CD4-positive, alpha-beta memory T cell (primary cell): Measurements from ENCODE around the gene FGF23. TPM values are rescaled to one million over a fixed set of nuclear protein-coding genes. Genes with fewer than 3 reads are reported as not detected.

Experiments
- CTCF ChIA-PET: fragments of 350-600 bp; sonication (Branson Sonifier 250); formaldehyde crosslinking; loops from one replicate; lab custom pipeline; 2021; ENCODE audit warnings: inconsistent platforms; ENCODE audit not compliant: partially characterized antibody; lab: Charles Lee
- POLR2A ChIA-PET: fragments of 350-600 bp; sonication (Branson Sonifier 250); formaldehyde crosslinking; loops from one replicate; lab custom pipeline; 2021; ENCODE audit not compliant: partially characterized antibody; lab: Charles Lee
- DNase-seq, 5 donors: peaks; one replicate each; pipeline versions ENCODE4 v3.0.0 to v3.0.0-alpha.2; 2020 to 2022; ENCODE audit warnings: mixed read lengths in 1 of 5
- H3K27ac ChIP-seq: one replicate; pipeline ENCODE4 v1.7.0; 2013; ENCODE audit warnings: low read depth, low read length
- H3K27me3 ChIP-seq: 2 replicates; pipeline ENCODE4 v1.7.0; 2013; ENCODE audit warnings: mild to moderate bottlenecking, low read length, moderate library complexity; ENCODE audit not compliant: insufficient read depth
- H3K36me3 ChIP-seq: 2 replicates; pipeline ENCODE4 v1.7.0; 2013; ENCODE audit warnings: mild to moderate bottlenecking, low read length, moderate library complexity; ENCODE audit not compliant: insufficient read depth
- H3K4me1 ChIP-seq: 2 replicates; pipeline ENCODE4 v1.7.0; 2013; ENCODE audit warnings: mild to moderate bottlenecking, low read length, moderate library complexity; ENCODE audit not compliant: insufficient read depth
- H3K4me3 ChIP-seq, 2 donors: one replicate each; pipeline ENCODE4 v1.7.0; 2013; ENCODE audit warnings: low read length in 2 of 2, mild to moderate bottlenecking in 1 of 2
- H3K9me3 ChIP-seq, 2 donors: one replicate each; pipeline ENCODE4 v1.7.0; 2013; ENCODE audit warnings: low read length in 2 of 2, control low read depth in 1 of 2; ENCODE audit not compliant: control insufficient read depth in 1 of 2
- H3K27ac Mint-ChIP-seq, 7 donors: one replicate each; pipeline ENCODE4 v1.8.0; 2020 to 2021; ENCODE audit warnings: mixed read lengths in 7 of 7, mild to moderate bottlenecking in 6 of 7, inconsistent platforms in 3 of 7, moderate library complexity in 3 of 7
- H3K27me3 Mint-ChIP-seq, 2 donors: one replicate each; pipeline ENCODE4 v1.8.0; 2020 to 2021; ENCODE audit warnings: mixed read lengths in 2 of 2
- H3K36me3 Mint-ChIP-seq, 2 donors: one replicate each; pipeline ENCODE4 v1.8.0; 2020 to 2021; ENCODE audit warnings: mixed read lengths in 2 of 2, inconsistent platforms in 1 of 2, mild to moderate bottlenecking in 1 of 2
- H3K4me1 Mint-ChIP-seq, 4 donors: one replicate each; pipeline ENCODE4 v1.8.0; 2020 to 2021; ENCODE audit warnings: mixed read lengths in 4 of 4, mild to moderate bottlenecking in 1 of 4
- H3K4me3 Mint-ChIP-seq, 8 donors: one replicate each; pipeline ENCODE4 v1.8.0; 2020 to 2021; ENCODE audit warnings: mixed read lengths in 8 of 8, mild to moderate bottlenecking in 7 of 8, moderate library complexity in 6 of 8, inconsistent platforms in 3 of 8
- H3K9me3 Mint-ChIP-seq, 8 donors: one replicate each; pipeline ENCODE4 v1.8.0; 2020 to 2021; ENCODE audit warnings: mixed read lengths in 8 of 8, mild to moderate bottlenecking in 5 of 8, inconsistent platforms in 3 of 8, moderate library complexity in 1 of 8
- intact Hi-C: fragments of 100-400 bp; cut with micrococcal nuclease; formaldehyde crosslinking; loops from one replicate; pipeline ENCODE4 v1.15.1; 2023
- polyA plus RNA-seq, 2 donors: library from polyadenylated mRNA; unstranded; fragments of 300-500 nt; fragmentation: Illumina TruSeq; gene quantifications; one replicate each; pipeline ENCODE4 v1.2.3, GENCODE V29; 2021
- total RNA-seq, 2 experiments: library from RNA; stranded (reverse); gene quantifications; one replicate each; pipeline ENCODE4 v1.2.3, GENCODE V29; 2021

FGF23 gene
- total and polyA plus RNA-seq, 4 experiments from 2014 or later = not detected

- ChIA-PET POLR2A (no interaction called here), CTCF (no interaction called here)
- no peaks in the 10 kb centered on the region for H3K9me3 ChIP-seq
- Mint-ChIP-seq H3K9me3 (no peaks in the 10 kb centered on the region), H3K4me1 (peaks cover 0 to 1% (median 0%) of the 10 kb centered on the region in 4 donors), H3K4me3 (no peak overlapping the region), H3K36me3 (no peaks in the 10 kb centered on the region), H3K27ac (no peak overlapping the region), H3K27me3 (peaks cover 1 to 12% of the 10 kb centered on the region in 2 donors)
- H3K27ac ChIP-seq = no peak overlapping the region
- no peaks in the 10 kb centered on the region for H3K27me3 ChIP-seq
- intact Hi-C loops = no loop called here
- no peak for DNase-seq
- H3K4me3 ChIP-seq = no peak overlapping the region
- H3K4me1 ChIP-seq = no peaks in the 10 kb centered on the region
- H3K36me3 ChIP-seq = no peaks in the 10 kb centered on the region
Measured at GRCh38 chr12:4387607-4388006, 8.1 kb upstream of the FGF23 start.

DNA sequence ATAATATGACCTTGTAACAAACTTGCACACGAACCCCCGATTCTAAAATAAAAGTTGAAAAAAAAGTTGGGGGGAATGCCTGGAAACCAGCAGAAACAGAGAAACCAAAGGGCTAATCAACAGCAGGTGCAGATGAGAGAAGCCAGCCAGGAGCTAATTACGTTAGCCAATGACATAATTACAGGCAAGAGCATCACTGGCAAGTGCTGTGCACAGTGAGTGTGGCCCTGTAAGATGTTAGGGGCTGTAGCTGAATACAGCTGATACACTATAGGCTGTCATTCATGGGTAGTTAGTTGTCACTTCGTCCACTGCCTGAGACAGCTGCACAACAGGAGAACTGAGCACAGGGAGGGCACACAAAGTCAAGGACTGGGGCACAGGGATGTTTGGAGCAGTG lies 7.3 kb upstream of the FGF23 start:
- Mint-ChIP-seq H3K27me3 (peaks cover 1 to 10% of the 10 kb centered on the region in 2 donors), H3K9me3 (no peaks in the 10 kb centered on the region), H3K27ac (no peak overlapping the region), H3K4me1 (no peaks in the 10 kb centered on the region), H3K36me3 (no peaks in the 10 kb centered on the region), H3K4me3 (no peak overlapping the region)
- Histone ChIP-seq H3K9me3 (no peaks in the 10 kb centered on the region), H3K27ac (no peak overlapping the region), H3K4me3 (no peak overlapping the region), H3K4me1 (no peaks in the 10 kb centered on the region), H3K36me3 (no peaks in the 10 kb centered on the region), H3K27me3 (no peaks in the 10 kb centered on the region)
- ChIA-PET POLR2A (no interaction called here), CTCF (no interaction called here)
- no peak for DNase-seq
- intact Hi-C loops = no loop called here

DNA sequence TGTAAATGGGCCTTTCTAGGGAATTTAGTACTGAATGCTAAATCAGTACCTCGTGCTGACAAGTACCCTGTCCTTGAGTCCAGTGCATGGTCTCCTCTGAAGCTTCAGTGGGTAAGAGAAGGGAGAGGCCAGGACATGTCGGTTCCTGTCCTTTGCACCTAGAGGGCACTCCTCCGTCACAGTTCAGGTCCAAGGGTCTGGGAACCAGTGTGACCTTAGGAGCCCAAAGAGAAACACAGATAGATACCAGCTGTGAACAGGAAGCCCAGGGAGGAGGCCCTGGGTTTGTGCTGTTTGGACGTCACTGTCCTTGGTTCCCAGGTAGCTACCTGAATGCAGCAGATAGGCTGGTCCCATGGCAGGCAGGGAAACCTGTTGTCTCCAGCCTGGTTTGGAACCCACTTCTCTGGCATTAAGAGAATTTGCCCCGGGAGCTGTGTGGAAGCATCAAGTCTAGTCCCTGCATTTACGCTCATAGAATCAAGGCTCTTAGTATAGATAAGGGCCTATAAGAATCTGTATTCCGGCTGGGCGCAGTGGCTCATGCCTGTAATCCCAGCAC lies 3.9 kb upstream of the FGF23 start:
- Histone ChIP-seq H3K27ac (no peak overlapping the region), H3K9me3 (no peaks in the 10 kb centered on the region), H3K27me3 (no peaks in the 10 kb centered on the region), H3K4me1 (no peaks in the 10 kb centered on the region), H3K36me3 (no peaks in the 10 kb centered on the region), H3K4me3 (no peak overlapping the region)
- Mint-ChIP-seq H3K27ac (no peak overlapping the region), H3K36me3 (no peaks in the 10 kb centered on the region), H3K27me3 (peaks cover 3% of the 10 kb centered on the region in 2 donors), H3K4me1 (no peaks in the 10 kb centered on the region), H3K9me3 (no peaks in the 10 kb centered on the region), H3K4me3 (no peak overlapping the region)
- intact Hi-C loops = no loop called here
- POLR2A ChIA-PET = no interaction called here
- CTCF ChIA-PET = no interaction called here
- no peak for DNase-seq

GRCh38 chr12:4380332-4380731 lies 820 bp upstream of the FGF23 start:
- H3K4me3 Mint-ChIP-seq = no peak overlapping the region

GRCh38 chr12:4378772-4379171 lies 740 bp downstream of the FGF23 start:
- no peaks in the 10 kb centered on the region for H3K9me3 ChIP-seq
- H3K27ac ChIP-seq = no peak overlapping the region
- H3K36me3 ChIP-seq = no peaks in the 10 kb centered on the region
- no peak for DNase-seq
- no peaks in the 10 kb centered on the region for H3K36me3 Mint-ChIP-seq
- peaks cover 0 to 1% (median 0%) of the 10 kb centered on the region in 8 donors for H3K9me3 Mint-ChIP-seq
- intact Hi-C loops = no loop called here
- H3K27ac Mint-ChIP-seq = no peak overlapping the region
- no peaks in the 10 kb centered on the region for H3K27me3 ChIP-seq
- no peak overlapping the region for H3K4me3 ChIP-seq
- H3K4me3 Mint-ChIP-seq = no peak overlapping the region
- peaks cover 6 to 11% of the 10 kb centered on the region in 2 donors for H3K27me3 Mint-ChIP-seq
- ChIA-PET POLR2A (no interaction called here), CTCF (no interaction called here)
- no peaks in the 10 kb centered on the region for H3K4me1 ChIP-seq
- H3K4me1 Mint-ChIP-seq = no peaks in the 10 kb centered on the region

More at GRCh38 chr12:4380332-4380731, 820 bp upstream of the FGF23 start:
- Histone ChIP-seq H3K36me3 (no peaks in the 10 kb centered on the region), H3K27me3 (no peaks in the 10 kb centered on the region), H3K4me3 (no peak overlapping the region), H3K9me3 (no peaks in the 10 kb centered on the region), H3K4me1 (no peaks in the 10 kb centered on the region), H3K27ac (no peak overlapping the region)
- intact Hi-C loops = no loop called here
- POLR2A ChIA-PET = no interaction called here
- Mint-ChIP-seq H3K4me1 (no peaks in the 10 kb centered on the region), H3K27me3 (peaks cover 3 to 4% of the 10 kb centered on the region in 2 donors), H3K9me3 (peaks cover 0 to 1% (median 0%) of the 10 kb centered on the region in 8 donors), H3K36me3 (no peaks in the 10 kb centered on the region), H3K27ac (no peak overlapping the region)
- DNase-seq = no peak
- CTCF ChIA-PET = interaction anchor here (1.1 to 1.6 kb wide), 2 partner anchors 8 to 30 kb away, joined by 3 to 4 read pairs; no protein-coding TSS in a partner anchor

GRCh38 chr12:4375449-4375848 lies 4.1 kb downstream of the FGF23 start:
- Histone ChIP-seq H3K4me3 (no peak overlapping the region), H3K27me3 (no peaks in the 10 kb centered on the region), H3K27ac (no peak overlapping the region), H3K36me3 (no peaks in the 10 kb centered on the region), H3K4me1 (no peaks in the 10 kb centered on the region), H3K9me3 (no peaks in the 10 kb centered on the region)
- Mint-ChIP-seq H3K27ac (no peak overlapping the region), H3K9me3 (peaks cover 0 to 4% (median 0%) of the 10 kb centered on the region in 8 donors), H3K4me3 (no peak overlapping the region), H3K27me3 (peaks cover 10 to 18% of the 10 kb centered on the region in 2 donors), H3K4me1 (no peaks in the 10 kb centered on the region), H3K36me3 (no peaks in the 10 kb centered on the region)
- intact Hi-C loops = no loop called here
- no peak for DNase-seq
- CTCF ChIA-PET = no interaction called here
- POLR2A ChIA-PET = no interaction called here

GRCh38 chr12:4372653-4373052 lies 6.9 kb downstream of the FGF23 start:
- peaks cover 10 to 14% of the 10 kb centered on the region in 2 donors for H3K27me3 Mint-ChIP-seq
- Histone ChIP-seq H3K36me3 (no peaks in the 10 kb centered on the region), H3K9me3 (no peaks in the 10 kb centered on the region), H3K27ac (no peak overlapping the region), H3K27me3 (no peaks in the 10 kb centered on the region), H3K4me3 (no peak overlapping the region), H3K4me1 (no peaks in the 10 kb centered on the region)
- intact Hi-C loops = no loop called here
- H3K4me1 Mint-ChIP-seq = no peaks in the 10 kb centered on the region
- no peaks in the 10 kb centered on the region for H3K36me3 Mint-ChIP-seq
- ChIA-PET POLR2A (no interaction called here), CTCF (no interaction called here)
- no peak for DNase-seq
- no peak overlapping the region for H3K27ac Mint-ChIP-seq
- H3K9me3 Mint-ChIP-seq = peaks cover 0 to 4% (median 0%) of the 10 kb centered on the region in 8 donors
- no peak overlapping the region for H3K4me3 Mint-ChIP-seq
